Adrenal gland (tissue), 5 donors: Measurements from ENCODE around the gene PRKCB.

Experiments used
- CTCF ChIP-seq, 6 experiments: fragments of 450-650 bp in 4 of 6; fragments of 200-600 bp in 2 of 6; sonication (generic) in 1 of 6; IDR thresholded peaks; 1 replicate in 5 of 6; 2 replicates in 1 of 6; pipeline versions ENCODE4 v1.5.1 to v1.8.0; 2016 to 2021; ENCODE audit warnings: antibody characterized with exemption in 6 of 6, mild to moderate bottlenecking in 2 of 6, moderate library complexity in 1 of 6
- POLR2A ChIP-seq, 2 donors: fragments of 450-650 bp; IDR thresholded peaks; one replicate each; pipeline ENCODE4 v1.6.1; 2017; ENCODE audit warnings: antibody characterized with exemption in 2 of 2, mild to moderate bottlenecking in 2 of 2, moderate library complexity in 1 of 2
- donor health status: DM: no; HTN: no; CAD: no.

GRCh38 chr16:23986455-23986854 lies 150.7 kb downstream of the PRKCB start:
- no peak for TF ChIP-seq CTCF (IDR thresholded peaks at IDR 0.05)
- no peak for TF ChIP-seq POLR2A (IDR thresholded peaks at IDR 0.05)
